TTC549 (cell line): Measurements from ENCODE around the gene STRADA.

Experiments
- FAIRE-seq: peaks from 2 replicates; lab custom pipeline; 2012; peaks lifted over from hg19 to GRCh38; lab: Jason Lieb, UNC

Gene STRADA

GRCh38 chr17:63682441-63682840, 59.2 kb downstream of the STRADA start:
- no peak for FAIRE-seq

- FAIRE-seq: no peak
These were observed 60.1 kb downstream of the STRADA start for GRCh38 chr17:63681530-63681929.

- FAIRE-seq: no peak
These were observed 60.9 kb downstream of the STRADA start for GRCh38 chr17:63680700-63681099.

GRCh38 chr17:63679214-63679613, 62.4 kb downstream of the STRADA start:
- FAIRE-seq: no peak

DNA sequence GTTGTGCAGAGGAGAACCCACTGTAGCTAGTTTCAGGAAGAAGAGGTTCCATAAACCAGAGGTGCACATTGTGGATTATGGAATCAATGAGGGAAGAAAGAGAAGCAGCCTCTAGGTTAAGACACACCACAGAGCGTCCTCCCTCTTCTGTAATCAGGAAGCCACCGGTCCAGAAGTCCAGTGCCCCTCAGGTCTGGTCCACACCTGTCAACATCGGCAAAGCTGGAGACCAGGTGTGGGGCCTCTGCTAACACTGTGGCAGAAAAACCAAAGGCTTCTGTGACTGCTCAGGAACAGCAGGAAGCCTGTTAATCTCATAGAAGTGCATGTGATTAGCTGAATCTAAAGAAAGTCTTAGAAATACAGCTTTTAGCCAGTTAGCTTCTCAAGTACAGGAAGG, 65.0 kb downstream of the STRADA start:
- no peak for FAIRE-seq

GRCh38 chr17:63675607-63676546, 65.7 kb downstream of the STRADA start:
- FAIRE-seq: no peak

DNA sequence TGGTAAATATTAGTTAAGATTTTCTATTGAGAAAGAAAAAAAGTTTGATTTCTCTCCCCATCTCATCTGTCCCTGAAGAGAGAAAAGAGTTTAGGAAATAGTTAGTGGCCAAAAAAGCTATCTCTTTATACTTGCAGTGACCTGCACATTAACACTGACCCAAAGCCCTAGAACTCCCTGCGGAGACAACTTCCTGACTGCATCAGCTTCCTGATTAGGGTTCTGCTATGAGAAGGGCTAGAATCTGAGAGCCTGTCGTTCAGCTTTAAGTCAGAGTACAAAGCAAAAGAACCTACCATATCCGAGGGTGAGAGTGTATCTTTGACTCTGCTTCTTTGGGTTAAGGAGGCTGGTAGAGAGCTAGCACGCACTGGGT, 66.4 kb downstream of the STRADA start:
- FAIRE-seq: no peak

DNA sequence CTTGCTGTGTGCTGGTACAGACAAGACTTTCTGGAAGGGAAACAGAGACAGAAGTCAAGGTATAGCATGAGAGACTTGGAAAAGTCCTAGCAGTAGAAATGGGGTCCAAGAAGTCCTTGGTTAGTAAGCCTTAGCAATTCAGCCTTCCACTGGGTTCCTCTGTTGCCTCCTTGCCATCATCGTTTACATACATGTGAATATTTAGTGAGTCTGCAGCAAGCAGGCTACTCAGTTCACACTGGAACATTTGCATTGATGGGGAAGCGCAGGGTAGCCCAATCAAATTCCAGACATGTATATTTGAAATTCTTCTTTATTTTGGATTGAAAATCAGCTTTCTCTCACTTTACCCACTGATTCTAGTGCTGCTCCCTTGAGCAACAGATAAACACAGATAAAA, 68.7 kb downstream of the STRADA start:
- FAIRE-seq: no peak

DNA sequence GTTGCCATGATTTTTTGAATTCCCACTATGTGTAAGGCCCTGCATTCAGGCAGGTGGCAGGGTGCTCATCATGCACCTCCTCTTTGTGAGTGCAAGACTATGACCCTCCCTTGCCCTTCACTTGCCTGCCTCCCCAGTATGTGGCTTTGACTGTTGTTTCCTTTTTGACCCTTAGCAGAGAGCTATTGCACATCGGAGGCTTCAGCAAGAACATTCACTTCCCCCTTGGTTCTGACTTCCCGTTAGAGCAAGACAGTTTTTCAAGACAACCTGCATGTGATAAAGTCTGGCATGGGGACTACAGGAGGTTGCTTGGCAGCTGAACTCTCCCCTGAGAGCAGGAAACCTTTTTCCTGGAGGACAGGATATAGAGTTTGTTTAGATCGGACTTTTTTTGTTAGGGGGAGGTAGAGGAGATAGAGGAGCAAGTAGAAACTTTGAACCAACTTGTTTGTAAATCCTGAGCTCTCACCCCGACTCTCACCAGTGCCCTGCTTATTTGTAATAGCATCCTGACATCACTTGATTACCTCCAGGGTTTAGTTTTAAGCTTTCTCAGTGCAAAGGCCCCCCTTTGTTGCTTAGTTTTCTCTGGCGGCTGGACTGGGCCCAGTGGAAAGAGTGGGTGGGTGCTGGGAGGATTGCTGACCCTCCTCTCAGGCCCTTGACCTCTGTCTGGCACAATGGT, 75.9 kb downstream of the STRADA start:
- no peak for FAIRE-seq

- no peak for FAIRE-seq
These were observed 81.7 kb downstream of the STRADA start for GRCh38 chr17:63659850-63660249.

DNA sequence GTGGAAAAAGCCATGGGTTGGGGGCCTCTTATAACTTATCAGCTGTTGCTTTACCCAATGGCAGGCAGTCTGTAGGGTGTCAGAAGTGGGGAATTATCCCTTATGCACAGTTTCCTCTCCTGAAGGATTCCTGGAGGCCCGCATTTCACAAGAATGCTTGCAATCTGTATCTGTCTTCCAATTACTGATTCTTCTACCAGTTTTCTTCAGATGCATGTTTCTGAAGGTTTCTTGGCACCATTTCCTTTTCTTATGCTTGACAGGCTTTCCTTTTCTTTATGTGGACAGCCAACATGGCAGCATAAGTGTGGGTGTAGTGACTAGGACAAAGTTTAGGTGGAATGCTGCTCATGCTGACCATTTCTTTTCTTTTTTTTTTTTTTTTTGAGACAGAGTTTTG, 83.2 kb downstream of the STRADA start:
- no peak for FAIRE-seq

DNA sequence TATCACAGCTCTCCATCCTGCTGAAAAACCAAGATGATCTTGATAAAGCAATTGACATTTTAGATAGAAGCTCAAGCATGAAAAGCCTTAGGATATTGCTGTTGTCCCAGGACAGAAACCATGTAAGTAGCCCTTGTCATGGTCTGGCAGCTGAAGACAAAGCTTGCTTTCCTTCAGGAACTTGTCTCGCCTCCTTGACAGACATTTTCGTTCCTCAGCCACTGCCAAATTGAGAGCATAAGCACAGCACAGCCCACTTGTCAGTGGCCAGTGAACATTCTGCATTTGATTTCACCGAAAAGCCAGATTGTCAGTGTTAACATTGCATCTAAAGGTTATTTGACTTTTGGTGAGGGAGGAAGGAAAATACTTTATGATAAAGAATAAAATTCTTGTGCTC, 83.8 kb downstream of the STRADA start:
- no peak for FAIRE-seq

GRCh38 chr17:63653050-63653449, 88.5 kb downstream of the STRADA start:
- FAIRE-seq: no peak
